Bone marrow (tissue), 2 donors: ENCODE data around the gene MAST4.

Experiments
- DNase-seq, 2 donors: peaks; one replicate each; lab custom pipeline; 2025; lab: John Stamatoyannopoulos, UW

Gene MAST4

DNA sequence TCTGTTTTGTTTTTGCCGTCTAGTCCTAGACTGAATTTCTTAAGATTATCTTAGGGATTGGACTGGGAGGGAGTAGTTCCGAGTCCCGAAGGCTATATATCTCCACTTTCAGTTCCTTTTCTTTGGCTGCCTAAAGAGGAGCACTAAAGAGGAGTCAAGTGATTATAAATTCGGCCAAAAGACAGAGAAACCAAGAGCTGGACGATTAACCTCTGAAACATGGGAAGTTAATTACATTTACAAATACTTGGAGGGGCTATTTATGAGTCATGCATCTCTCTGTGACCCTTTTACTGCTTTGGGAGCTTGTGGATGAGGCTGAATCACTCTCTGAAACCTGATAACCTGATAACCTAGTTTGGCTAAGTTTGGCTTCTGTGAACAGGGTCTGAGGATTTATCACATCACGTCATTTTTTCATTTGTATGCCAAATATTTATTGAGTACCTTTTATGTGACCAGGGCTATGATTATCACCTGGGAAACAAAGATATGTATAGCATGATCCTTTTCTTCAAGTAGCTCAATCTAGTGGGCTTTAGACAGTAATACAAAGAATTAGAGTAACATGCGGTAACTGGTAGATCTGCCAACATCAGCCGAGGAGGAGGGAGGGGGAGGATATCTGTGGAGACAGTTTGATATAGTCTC lies 419.5 kb downstream of the MAST4 start:
- DNase-seq: no peak

GRCh38 chr5:67019065-67019845 lies 423.1 kb downstream of the MAST4 start:
- DNase-seq: no peak

GRCh38 chr5:67020096-67020615 lies 424.0 kb downstream of the MAST4 start:
- no peak for DNase-seq

GRCh38 chr5:67021031-67021430 lies 424.8 kb downstream of the MAST4 start:
- no peak for DNase-seq

DNA sequence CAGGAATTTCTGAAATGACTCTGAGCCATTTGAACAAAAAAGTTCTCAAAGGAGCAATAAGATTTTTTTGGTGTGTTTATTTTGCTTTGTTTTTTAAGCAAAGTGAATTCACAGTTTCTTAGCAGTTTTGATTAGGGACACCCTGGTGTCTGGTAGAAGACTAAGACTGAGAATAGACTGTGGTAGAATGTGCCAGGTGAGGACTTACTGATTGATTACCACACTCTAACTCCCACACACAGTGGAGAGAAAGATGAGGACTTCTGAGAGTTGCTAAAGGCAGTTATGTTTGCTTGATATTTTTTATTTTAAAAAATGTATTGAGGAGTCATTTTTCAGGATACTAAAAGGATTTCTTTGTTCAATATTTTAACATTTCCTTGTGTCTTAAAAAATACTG lies 425.3 kb downstream of the MAST4 start:
- no peak for DNase-seq

GRCh38 chr5:67021962-67022361 lies 425.8 kb downstream of the MAST4 start:
- DNase-seq: no peak

DNA sequence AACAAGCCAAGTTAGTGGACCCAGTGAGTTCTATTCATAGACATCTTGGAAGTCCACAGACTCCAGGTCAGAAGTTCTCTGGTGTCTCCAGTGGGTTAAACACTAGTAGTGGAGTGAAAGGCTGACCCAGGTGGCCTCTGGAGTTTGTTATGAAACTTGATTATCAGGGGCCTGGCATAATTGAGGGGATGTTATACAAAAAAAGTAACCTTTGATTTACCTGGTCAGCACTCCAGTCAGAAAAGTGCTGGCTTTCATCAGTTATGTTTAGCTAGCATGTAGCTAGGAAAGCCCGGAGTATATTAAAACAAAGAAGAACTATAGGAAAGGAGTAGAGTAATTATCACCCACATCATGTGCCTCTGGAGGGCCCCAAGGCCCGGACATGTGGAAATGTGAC lies 429.3 kb downstream of the MAST4 start:
- no peak for DNase-seq

DNA sequence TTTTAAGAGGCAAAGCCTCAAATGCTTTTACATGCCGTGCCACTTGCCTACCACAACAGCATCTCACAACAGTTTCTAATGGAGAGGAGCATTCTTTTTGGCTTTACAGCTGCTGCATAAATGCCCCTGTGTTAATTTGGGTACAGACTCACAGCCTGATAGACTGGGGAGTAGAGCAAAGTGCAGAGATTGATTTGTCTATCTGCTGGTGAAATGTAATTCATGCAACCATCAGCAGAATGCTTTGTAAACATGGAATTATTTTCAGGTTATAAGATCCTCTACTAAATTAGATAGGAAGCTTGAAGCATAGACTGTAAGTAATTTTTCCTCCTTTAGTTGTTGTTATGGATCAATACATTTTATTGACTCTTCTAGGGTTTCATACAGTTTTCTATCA lies 430.1 kb downstream of the MAST4 start:
- DNase-seq: no peak

GRCh38 chr5:67027171-67027570 lies 431.0 kb downstream of the MAST4 start:
- no peak for DNase-seq

DNA sequence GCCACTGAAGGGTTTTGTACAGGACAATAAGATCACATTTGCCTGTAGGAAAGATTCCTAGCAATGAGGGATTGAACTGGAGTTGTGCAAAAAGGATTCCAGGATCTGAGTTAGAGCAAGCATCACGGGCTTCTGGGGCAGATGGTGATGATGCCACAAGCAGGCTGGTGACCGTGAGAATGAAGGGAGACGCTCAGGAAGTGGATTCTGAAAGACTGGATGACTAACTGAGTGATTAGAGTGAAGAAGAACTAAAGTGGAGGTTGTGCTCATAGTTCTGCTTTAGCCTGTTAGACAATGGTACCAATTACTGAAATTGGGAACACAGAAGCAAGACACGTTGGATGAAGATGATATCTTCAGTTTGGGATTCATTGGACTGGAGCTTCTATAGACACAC lies 432.2 kb downstream of the MAST4 start:
- peak in 1 of 2 donors; percentile 86 for DNase-seq

DNA sequence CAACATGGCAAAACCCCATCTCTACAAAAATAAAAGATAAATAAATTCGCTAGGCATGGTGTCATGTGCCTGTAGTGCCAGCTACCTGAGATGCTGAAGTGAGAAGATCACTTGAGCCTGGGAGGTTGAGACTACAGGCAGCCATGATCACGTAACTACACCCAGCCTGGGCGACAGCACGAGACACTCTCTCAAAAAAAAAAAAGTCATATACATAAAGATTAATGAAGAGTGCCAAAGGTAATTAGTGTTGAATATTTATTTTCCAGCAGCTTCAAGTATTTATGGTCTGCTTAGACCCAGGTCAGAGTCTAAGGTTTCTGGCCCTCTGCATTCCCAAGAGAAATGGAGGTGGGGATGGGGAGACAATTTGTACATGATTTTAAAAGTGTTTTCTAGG lies 432.7 kb downstream of the MAST4 start:
- no peak for DNase-seq

DNA sequence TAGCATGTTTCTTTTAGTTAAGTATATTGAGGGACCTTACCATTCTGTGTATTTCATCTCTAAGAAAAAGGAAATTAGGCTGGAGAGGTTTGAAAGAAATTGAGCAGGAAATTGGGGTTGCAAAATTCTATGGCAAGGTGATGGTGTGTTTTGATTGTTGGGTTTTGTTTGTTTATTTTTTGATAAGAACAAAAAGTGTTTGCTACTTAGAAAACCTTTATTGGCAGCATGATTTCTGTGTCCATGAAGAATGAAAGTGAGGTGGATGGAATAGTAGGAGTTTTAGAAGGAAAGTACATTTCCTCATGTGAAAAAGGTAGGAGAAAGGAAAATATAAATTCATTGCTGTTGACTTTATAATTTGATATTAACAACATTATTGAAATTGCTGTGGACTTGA lies 433.3 kb downstream of the MAST4 start:
- no peak for DNase-seq

- DNase-seq: no peak
Measured at GRCh38 chr5:67030289-67031056, 434.3 kb downstream of the MAST4 start.

DNA sequence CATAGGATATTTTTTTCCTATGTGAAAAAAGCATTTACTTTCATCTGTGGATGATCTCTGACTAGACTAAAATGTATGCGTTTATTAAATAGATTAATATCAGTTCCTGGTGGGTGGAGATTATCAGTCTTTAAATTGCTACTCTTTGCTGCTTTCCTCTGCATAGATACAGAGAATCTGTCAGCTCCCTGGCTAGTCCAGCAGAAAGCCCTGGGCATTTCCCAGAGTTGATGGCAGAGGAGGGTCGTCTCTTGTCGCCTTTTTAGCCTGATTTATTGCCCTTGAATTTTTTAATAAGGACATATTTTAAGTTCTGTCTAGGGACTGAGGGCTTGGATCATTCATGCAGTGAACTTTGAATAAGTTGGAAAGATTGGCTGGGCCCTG lies 434.9 kb downstream of the MAST4 start:
- DNase-seq: no peak

- peak in 1 of 2 donors; percentile 32 for DNase-seq
Measured at GRCh38 chr5:67031692-67032091, 435.5 kb downstream of the MAST4 start.

DNA sequence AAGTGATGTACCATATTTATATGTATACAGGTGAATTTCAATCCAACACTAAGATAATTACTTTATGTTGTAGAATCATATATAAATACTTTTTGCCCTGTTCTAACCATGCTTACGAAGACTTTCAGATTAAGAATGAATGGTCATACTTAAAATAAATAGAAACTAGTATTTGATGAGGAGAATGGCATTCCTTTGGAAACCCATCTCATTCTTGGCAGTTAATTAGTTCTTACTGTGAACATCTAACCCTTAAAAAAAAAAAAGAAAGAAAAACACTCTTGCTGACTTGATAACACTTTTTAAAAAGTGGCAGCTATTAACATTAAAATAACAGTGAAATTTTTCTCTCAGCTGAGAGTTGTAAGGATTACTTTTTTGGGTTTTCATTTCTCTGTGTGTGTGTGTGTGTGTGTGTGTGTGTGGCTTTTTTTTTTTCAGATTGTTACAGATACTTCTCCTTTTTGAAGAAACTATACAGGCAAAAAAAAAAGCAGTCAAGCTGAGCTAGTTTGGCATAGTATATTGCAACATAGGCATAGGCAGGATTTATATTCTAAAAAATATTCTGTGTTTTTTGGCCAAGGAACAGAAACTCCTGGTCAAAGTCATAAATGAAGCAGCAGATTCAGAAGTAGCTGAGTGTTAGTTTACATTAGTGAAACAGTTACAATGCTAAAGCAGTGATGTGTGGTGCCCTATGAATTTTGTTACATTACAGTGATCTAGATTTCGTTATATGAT lies 436.9 kb downstream of the MAST4 start:
- DNase-seq: peak in 1 of 2 donors; percentile 74

DNA sequence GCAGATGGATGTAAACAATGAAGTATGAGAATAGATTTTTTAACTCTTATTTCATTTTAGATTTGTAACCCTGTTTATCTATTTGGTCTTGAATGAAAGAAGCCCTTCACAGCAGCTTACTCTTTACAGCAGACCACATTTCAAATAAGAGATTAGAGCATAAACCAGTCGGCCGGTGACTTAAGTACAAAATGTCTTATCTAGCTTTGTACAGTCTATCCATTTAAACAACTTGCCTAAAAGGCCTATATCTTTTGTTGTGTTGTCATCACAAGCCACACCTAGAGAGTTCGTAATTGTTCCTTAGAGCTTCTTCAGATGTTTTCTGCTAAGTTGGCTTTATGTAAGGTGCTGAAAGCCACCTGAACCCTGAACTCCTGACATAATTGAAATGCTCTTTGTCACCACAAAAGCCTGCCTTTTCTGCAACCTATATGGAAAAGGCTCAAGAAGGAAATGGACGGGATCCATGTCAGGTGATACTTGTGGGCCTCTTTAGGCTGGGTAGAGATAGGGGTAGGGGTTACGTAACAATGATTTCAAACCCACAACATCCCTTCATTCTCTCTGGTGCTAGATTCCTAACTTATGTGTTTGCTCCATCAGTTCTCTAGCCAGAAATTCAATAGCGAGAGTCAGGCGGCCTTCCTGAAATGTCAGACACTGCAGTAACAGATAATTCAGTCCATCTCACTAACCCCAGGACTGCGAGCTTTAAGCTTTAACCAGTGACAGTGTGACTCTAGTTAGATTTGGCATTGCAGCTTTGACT lies 437.9 kb downstream of the MAST4 start:
- DNase-seq: no peak

- no peak for DNase-seq
Measured at GRCh38 chr5:67035098-67035740, 439.0 kb downstream of the MAST4 start.

DNA sequence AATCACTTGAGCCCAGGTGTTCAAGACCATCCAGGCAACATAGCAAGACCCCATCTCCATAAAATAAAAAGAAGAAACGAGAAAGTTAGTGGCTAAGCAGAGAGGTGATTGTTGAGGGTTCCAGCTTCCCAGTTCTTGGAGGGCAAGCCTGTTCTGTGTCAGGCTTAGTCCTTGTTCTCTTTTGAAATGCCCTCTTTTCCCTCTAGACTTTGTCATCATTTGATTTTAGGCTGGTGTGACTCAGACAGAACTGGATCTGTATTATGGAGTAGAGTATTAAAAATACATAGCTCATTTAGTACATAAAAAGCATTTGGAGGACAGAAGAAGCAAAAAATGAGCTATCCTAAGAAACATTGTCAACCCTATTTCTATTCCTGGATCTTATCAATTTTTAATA lies 441.0 kb downstream of the MAST4 start:
- no peak for DNase-seq

GRCh38 chr5:67038817-67039603 lies 442.8 kb downstream of the MAST4 start:
- DNase-seq: peak in 1 of 2 donors; percentile 23
